ENCODE measurements around the gene GSTT2. TPM values are rescaled to one million over a fixed set of nuclear protein-coding genes. Genes with fewer than 3 reads are reported as not detected.
"Not testable (repeated sequence)": the region's sequence is repeated elsewhere in the genome, so short reads cannot be mapped to it uniquely, and the experiment has no call there.

GSTT2 gene
- total RNA-seq: not detected

DNA sequence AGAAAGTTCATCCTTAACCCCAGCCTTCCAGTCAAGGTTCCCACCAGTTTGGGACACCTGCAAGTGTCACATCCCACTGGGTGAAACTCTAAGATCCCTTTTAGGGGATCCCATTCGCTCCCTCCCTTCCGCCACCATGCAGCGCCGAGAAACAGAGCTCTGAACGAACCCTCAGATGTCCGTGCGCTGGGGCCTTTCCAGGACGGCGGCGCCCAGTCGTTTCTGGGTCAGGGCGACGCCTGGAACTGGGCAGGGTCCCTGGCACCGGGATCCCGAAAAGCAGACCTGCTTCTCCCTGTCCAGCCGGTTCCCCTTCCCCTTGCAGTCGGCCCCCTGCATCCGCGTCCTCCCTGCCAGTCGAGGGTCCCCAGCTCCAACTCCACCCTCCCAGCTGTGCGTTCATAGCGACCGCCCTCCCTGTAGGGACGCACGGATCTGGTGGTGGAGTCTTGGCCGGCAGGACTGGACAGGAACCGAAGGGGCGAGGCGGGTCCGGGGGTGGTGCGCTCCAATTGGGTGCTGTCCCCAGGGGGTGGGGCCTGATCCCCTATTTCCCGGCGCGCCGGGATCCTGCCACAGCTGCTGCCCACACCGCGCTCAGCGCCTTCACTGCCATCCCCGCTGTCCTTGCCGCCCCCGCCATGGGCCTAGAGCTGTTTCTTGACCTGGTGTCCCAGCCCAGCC, at the start of gene GSTT2:
TSS of gene GSTT2 (plus strand) at position 578 of the 684 bp plus-strand sequence.
- not testable (repeated sequence) for DNase-seq (ENCODE audit: low spot score)
- peak; percentile 93 for ATAC-seq

- peak; percentile 22 for ATAC-seq
- no peak for DNase-seq (ENCODE audit: low spot score)
Measured at GRCh38 chr22:23938328-23939016, 41.5 kb upstream of the GSTT2 start.

DNA sequence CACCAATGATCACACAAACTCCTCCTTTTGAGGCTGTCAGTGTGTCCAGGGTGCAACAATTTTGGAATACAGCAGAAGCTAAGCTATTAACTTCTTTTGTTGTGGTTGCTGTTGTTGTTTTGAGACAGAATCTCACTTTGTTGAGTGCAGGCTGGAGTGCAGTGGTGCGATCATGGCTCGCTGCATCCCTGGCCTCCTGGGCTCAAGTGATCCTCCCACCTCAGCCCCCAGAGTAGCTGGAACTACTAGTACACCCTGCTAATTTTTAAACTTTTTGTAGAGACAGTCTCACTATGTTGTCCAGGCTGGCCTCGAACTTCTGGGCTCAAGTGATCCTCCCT, 40.9 kb upstream of the GSTT2 start:
- DNase-seq (ENCODE audit: low spot score): no peak
- no peak for ATAC-seq

DNA sequence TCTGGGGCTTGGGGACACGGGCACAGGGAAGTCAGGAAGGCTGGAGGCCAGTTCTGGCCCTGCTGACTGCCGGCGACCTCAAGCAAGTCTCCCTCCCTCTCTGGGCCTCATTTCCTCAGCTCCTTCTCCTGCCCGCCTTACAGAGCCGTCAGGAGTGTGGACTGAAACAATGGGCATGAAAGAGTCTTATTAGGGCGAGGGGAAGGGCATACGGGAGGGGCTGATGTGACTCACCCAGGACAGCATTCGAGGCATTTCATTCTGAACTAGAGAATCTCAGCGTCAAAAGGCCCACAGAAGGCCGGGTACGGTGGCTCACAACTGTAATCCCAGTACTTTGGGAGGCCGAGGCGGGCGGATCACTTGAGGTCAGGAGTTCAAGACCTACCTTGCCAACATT, 39.8 kb upstream of the GSTT2 start:
- not testable (repeated sequence) for DNase-seq (ENCODE audit: low spot score); ATAC-seq

DNA sequence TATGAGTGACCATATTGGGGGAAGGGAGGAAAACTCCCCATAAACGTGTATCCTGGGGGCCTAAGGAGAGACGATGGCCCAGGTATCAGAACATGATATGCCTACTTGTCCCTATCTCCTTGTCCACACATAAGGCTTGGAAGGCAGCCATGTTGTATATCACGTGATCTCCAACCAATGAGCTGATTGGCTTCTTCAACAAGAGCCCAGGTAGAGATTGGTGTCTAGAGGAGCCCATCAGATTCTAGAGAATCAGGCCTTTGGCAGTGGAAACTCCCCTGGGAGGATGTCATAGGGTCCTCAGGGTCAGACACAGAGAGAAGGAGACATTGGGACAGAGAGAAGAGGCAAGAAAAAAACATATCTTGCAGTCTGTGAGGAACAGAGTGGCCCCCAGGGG, 32.5 kb upstream of the GSTT2 start:
- not testable (repeated sequence) for ATAC-seq; DNase-seq (ENCODE audit: low spot score)

- DNase-seq (ENCODE audit: low spot score); ATAC-seq: not testable (repeated sequence)
Measured at GRCh38 chr22:23949764-23950163, 30.2 kb upstream of the GSTT2 start.

DNA sequence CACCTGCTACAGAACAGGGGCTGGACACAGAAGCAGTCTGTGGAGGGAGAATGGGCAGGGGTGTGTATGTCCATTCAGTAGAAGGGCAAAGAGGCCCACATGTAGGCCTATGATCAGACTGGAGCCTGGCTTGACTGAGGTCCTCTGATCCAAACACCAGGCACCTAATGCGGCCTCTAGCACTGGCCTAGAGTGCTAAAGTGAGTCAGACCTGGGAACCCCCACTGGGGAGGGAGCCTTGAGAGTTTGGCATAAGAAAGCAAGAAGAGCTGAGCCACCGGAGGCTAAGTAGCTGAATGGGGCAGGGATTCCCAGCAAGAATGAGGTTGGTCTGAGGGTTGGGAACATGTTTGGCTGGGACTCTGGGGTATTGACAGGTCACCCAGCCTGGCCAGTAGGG, 28.6 kb upstream of the GSTT2 start:
- not testable (repeated sequence) for DNase-seq (ENCODE audit: low spot score); ATAC-seq

GRCh38 chr22:23952794-23953405, 27.0 kb upstream of the GSTT2 start:
- not testable (repeated sequence) for DNase-seq (ENCODE audit: low spot score); ATAC-seq

GRCh38 chr22:23953485-23953884, 26.4 kb upstream of the GSTT2 start:
- not testable (repeated sequence) for DNase-seq (ENCODE audit: low spot score); ATAC-seq

- not testable (repeated sequence) for DNase-seq (ENCODE audit: low spot score); ATAC-seq
Measured at GRCh38 chr22:23954193-23954990, 25.5 kb upstream of the GSTT2 start.

- not testable (repeated sequence) for DNase-seq (ENCODE audit: low spot score); ATAC-seq
Measured at GRCh38 chr22:23954991-23955305, 25.0 kb upstream of the GSTT2 start.

GRCh38 chr22:23955886-23956285, 24.0 kb upstream of the GSTT2 start:
- not testable (repeated sequence) for DNase-seq (ENCODE audit: low spot score); ATAC-seq

DNA sequence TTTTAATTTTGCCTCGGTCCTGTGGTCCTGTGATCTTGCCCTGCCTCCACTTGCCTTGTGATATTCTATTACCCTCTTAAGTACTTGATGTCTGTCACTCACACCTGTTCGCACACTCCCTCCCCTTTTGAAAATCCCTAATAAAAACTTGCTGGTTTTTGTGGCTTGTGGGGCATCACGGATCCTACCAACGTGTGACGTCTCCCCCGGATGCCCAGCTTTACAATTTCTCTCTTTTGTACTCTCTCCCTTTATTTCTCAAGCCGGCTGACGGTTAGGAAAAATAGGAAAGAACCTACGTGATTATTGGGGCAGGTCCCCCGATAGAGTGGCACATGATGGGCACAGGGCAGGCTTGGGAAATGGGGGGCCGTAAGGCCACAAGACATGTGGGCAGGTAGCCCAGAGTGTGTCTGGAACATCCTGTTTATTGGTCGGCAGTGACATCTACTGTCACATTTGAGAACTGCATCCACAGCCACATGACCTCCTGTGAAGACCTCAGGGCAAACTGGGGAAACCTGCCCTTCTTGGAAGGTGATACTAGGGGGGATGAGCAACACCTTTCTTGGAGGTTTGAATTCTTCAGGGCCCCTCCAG, 23.5 kb upstream of the GSTT2 start:
- DNase-seq (ENCODE audit: low spot score) (peak; percentile 75), ATAC-seq (peak; percentile 82)

GRCh38 chr22:23961084-23961771, 18.7 kb upstream of the GSTT2 start, which contains the start of gene GSTT2B:
Gene GSTT2B (minus strand): TSS chr22:23961195. CDS start chr22:23961131, 64 bp downstream.
- ATAC-seq: peak; percentile 89
- DNase-seq (ENCODE audit: low spot score): not testable (repeated sequence)

DNA sequence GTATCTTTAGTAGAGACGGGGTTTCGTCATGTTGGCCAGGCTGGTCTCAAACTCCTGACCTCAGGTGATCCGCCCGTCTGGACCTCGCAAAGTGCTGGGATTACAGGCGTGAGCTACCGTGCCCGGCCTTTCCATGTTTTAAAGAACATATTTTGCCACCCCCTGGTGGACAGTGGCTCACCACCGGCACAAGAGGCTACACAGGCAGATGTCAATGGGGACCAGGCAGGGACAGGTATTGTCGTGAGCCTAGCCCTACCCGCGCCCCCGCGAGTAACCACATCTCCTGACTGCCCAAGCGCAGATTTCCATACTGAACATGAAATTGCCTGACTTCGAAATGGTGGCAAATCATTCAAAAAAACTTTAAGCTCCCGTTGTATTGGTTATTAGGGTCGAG, 13.8 kb upstream of the GSTT2 start:
- not testable (repeated sequence) for DNase-seq (ENCODE audit: low spot score)
- peak; percentile 60 for ATAC-seq

- ATAC-seq: peak; percentile 91
- not testable (repeated sequence) for DNase-seq (ENCODE audit: low spot score)
Measured at GRCh38 chr22:23966568-23966967, 13.4 kb upstream of the GSTT2 start, which contains the start of gene DDTL. Gene DDTL (plus strand): TSS chr22:23966888. CDS start chr22:23966915, 27 bp downstream.

- no peak for ATAC-seq
- DNase-seq (ENCODE audit: low spot score): no peak
Measured at GRCh38 chr22:23969071-23969470, 10.9 kb upstream of the GSTT2 start.

GRCh38 chr22:23970201-23970641, 9.7 kb upstream of the GSTT2 start:
- DNase-seq (ENCODE audit: low spot score) (no peak), ATAC-seq (no peak)

DNA sequence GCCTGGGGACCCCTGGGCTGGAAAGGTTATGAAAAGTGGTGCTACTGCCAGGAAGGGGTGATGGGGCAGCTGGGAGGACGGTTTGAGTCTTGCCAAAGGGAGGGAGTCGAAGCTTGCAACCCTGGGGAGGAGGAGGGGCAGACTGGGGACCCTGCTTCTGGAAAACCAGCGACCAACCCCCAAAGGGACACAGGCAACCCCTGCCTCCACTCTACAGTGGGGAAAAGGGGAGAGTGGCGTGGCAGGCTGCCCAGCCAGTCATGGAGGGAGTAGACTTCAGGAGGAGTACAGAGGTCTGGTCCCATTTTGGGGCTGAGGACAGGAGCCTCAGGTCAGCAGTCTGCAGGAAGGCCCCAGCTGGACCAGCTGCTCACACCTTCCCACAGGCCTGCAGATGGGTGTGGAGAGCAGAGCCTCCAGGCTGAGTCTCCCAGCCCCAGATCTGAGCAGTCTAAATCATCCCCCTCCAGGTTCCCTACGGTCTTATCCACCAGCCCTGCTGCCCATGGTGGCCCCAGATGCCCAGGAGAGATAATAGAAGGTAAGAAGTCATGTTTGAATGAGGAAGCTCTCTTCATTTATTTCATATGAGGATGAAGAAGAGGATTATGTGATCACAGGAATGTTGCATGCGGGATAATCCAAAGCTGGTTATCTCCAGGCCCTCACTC, 9.0 kb upstream of the GSTT2 start:
- DNase-seq (ENCODE audit: low spot score) (no peak), ATAC-seq (no peak)

Data from left lobe of liver (tissue), 2 donors.